H9 (cell line): ENCODE measurements around the gene STX16. TPM values are rescaled to one million over a fixed set of nuclear protein-coding genes. Genes with fewer than 3 reads are reported as not detected.

Source experiments
- DNase-seq: peaks from one replicate; pipeline ENCODE4 v3.0.0-alpha.2; 2017
- H2AFZ ChIP-seq: one replicate; pipeline ENCODE4 v1.6.1; 2013; ENCODE audit warnings: mild to moderate bottlenecking, low read length, control low read depth, moderate library complexity
- H2AK5ac ChIP-seq: 2 replicates; pipeline ENCODE4 v1.6.1; 2013; ENCODE audit warnings: low read length, control low read depth, mixed read lengths; ENCODE audit not compliant: insufficient read length
- H2BK120ac ChIP-seq: one replicate; pipeline ENCODE4 v1.6.1; 2013; ENCODE audit warnings: low read depth, mild to moderate bottlenecking, low read length, control low read depth, inconsistent platforms; ENCODE audit not compliant: poor library complexity, severe bottlenecking
- H2BK12ac ChIP-seq: 2 replicates; pipeline ENCODE4 v1.6.1; 2013; ENCODE audit warnings: low read length, control low read depth, mixed read lengths, low read depth; ENCODE audit not compliant: insufficient read length
- H2BK15ac ChIP-seq: 2 replicates; pipeline ENCODE4 v1.6.1; 2013; ENCODE audit warnings: low read depth, low read length, control low read depth
- H2BK20ac ChIP-seq: one replicate; pipeline ENCODE4 v1.6.1; 2013; ENCODE audit warnings: low read depth, mild to moderate bottlenecking, low read length, control low read depth, inconsistent platforms; ENCODE audit not compliant: poor library complexity, severe bottlenecking
- H2BK5ac ChIP-seq: 2 replicates; pipeline ENCODE4 v1.6.1; 2013; ENCODE audit warnings: low read length, control low read depth, mixed read lengths; ENCODE audit not compliant: insufficient read length
- H3K14ac ChIP-seq: 2 replicates; pipeline ENCODE4 v1.6.1; 2013; ENCODE audit warnings: low read length, control low read depth; ENCODE audit not compliant: insufficient read depth
- H3K18ac ChIP-seq: 2 replicates; pipeline ENCODE4 v1.6.1; 2013; ENCODE audit warnings: low read depth, mild to moderate bottlenecking, mixed read lengths, low read length, control low read depth; ENCODE audit not compliant: insufficient read length
- H3K23ac ChIP-seq: 2 replicates; pipeline ENCODE4 v1.6.1; 2013; ENCODE audit warnings: low read length, control low read depth, mixed read lengths, low read depth; ENCODE audit not compliant: insufficient read length
- H3K23me2 ChIP-seq: 2 replicates; pipeline ENCODE4 v1.6.1; 2013; ENCODE audit warnings: low read depth, mild to moderate bottlenecking, mixed read lengths, low read length, control low read depth; ENCODE audit not compliant: insufficient read length, poor library complexity, severe bottlenecking
- H3K27ac ChIP-seq: 2 replicates; pipeline ENCODE4 v1.5.1; 2013; ENCODE audit warnings: low read length, control low read depth, mixed read lengths, low read depth; ENCODE audit not compliant: insufficient read length
- H3K27me3 ChIP-seq: 2 replicates; pipeline ENCODE4 v1.6.1; 2013; ENCODE audit warnings: low read length, control low read depth, inconsistent platforms; ENCODE audit not compliant: insufficient read depth
- H3K4ac ChIP-seq: 2 replicates; pipeline ENCODE4 v1.6.1; 2013; ENCODE audit warnings: low read depth, mild to moderate bottlenecking, control low read depth, inconsistent platforms, low read length, moderate library complexity
- H3K4me1 ChIP-seq: 2 replicates; pipeline ENCODE4 v1.6.1; 2013; ENCODE audit warnings: low read length, control low read depth, inconsistent platforms; ENCODE audit not compliant: insufficient read depth
- H3K4me2 ChIP-seq: 2 replicates; pipeline ENCODE4 v1.6.1; 2013; ENCODE audit warnings: low read length, control low read depth, mixed read lengths; ENCODE audit not compliant: insufficient read length, insufficient read depth
- H3K56ac ChIP-seq: 2 replicates; pipeline ENCODE4 v1.6.1; 2013; ENCODE audit warnings: low read depth, mild to moderate bottlenecking, mixed read lengths, low read length, control low read depth; ENCODE audit not compliant: insufficient read length
- H3K79me1 ChIP-seq: 2 replicates; pipeline ENCODE4 v1.6.1; 2013; ENCODE audit warnings: low read depth, mild to moderate bottlenecking, moderate library complexity, low read length, control low read depth, inconsistent platforms; ENCODE audit not compliant: insufficient read depth, poor library complexity, severe bottlenecking
- H3K79me2 ChIP-seq: 2 replicates; pipeline ENCODE4 v1.6.1; 2013; ENCODE audit warnings: low read length, control low read depth, inconsistent platforms; ENCODE audit not compliant: insufficient read depth
- H3K9ac ChIP-seq: 2 replicates; pipeline ENCODE4 v1.6.1; 2013; ENCODE audit warnings: low read length, control low read depth, mixed read lengths; ENCODE audit not compliant: insufficient read length; ENCODE audit errors: extremely low read depth
- H3K9me3 ChIP-seq: one replicate; pipeline ENCODE4 v1.6.1; 2013; ENCODE audit warnings: low read depth, low read length, inconsistent platforms; ENCODE audit not compliant: control insufficient read depth
- H3T11ph ChIP-seq: one replicate; pipeline ENCODE4 v1.6.1; 2013; ENCODE audit warnings: mild to moderate bottlenecking, low read length, control low read depth, inconsistent platforms
- H4K20me1 ChIP-seq: one replicate; pipeline ENCODE4 v1.6.1; 2013; ENCODE audit not compliant: control insufficient read depth, insufficient read length, insufficient read depth
- H4K5ac ChIP-seq: 2 replicates; pipeline ENCODE4 v1.6.1; 2013; ENCODE audit warnings: low read depth, mild to moderate bottlenecking, mixed read lengths, low read length, control low read depth; ENCODE audit not compliant: insufficient read length
- H4K8ac ChIP-seq: replicated peaks from 2 replicates; pipeline ENCODE4 v1.6.1; 2013; ENCODE audit warnings: low read length, control low read depth, mixed read lengths, low read depth; ENCODE audit not compliant: insufficient read length
- H4K91ac ChIP-seq: 2 replicates; pipeline ENCODE4 v1.6.1; 2013; ENCODE audit warnings: low read depth, mild to moderate bottlenecking, moderate library complexity, mixed read lengths, low read length, control low read depth; ENCODE audit not compliant: insufficient read length
- H3K27ac Mint-ChIP-seq, 3 experiments: 2 replicates in 2 of 3; 3 replicates in 1 of 3; pipeline ENCODE4 v1.8.0; 2020 to 2021; ENCODE audit warnings: mixed read lengths in 3 of 3, mild to moderate bottlenecking in 1 of 3, moderate library complexity in 1 of 3
- H3K27me3 Mint-ChIP-seq: 2 replicates; pipeline ENCODE4 v1.8.0; 2021; ENCODE audit warnings: low read depth, mild to moderate bottlenecking, moderate library complexity, mixed read lengths
- H3K36me3 Mint-ChIP-seq, 3 experiments: 2 replicates in 2 of 3; 3 replicates in 1 of 3; pipeline ENCODE4 v1.8.0; 2020 to 2021; ENCODE audit warnings: low read depth in 3 of 3, mixed read lengths in 3 of 3; ENCODE audit not compliant: insufficient read depth in 1 of 3
- H3K4me1 Mint-ChIP-seq, 2 experiments: 2 replicates each; pipeline ENCODE4 v1.8.0; 2020; ENCODE audit warnings: mixed read lengths in 2 of 2
- H3K4me3 Mint-ChIP-seq, 2 experiments: 2 replicates in 1 of 2; 3 replicates in 1 of 2; pipeline ENCODE4 v1.8.0; 2020 to 2021; ENCODE audit warnings: mild to moderate bottlenecking in 2 of 2, mixed read lengths in 2 of 2, moderate library complexity in 1 of 2
- H3K9me3 Mint-ChIP-seq, 2 experiments: 2 replicates in 1 of 2; 3 replicates in 1 of 2; pipeline ENCODE4 v1.8.0; 2020; ENCODE audit warnings: mild to moderate bottlenecking in 2 of 2, mixed read lengths in 2 of 2, moderate library complexity in 1 of 2
- WGBS: extraction: QIAGEN DNeasy Blood & Tissue Kit; methylation state at CpG from one replicate; pipeline ENCODE4 v1.1.7; 2013; ENCODE audit warnings: missing lambda C conversion rate, low lambda C conversion rate, mixed read lengths; ENCODE audit not compliant: insufficient read length; ENCODE audit errors: extremely low coverage; 5-methylcytosine and 5-hydroxymethylcytosine counted together
- total RNA-seq: library from RNA; stranded (reverse); gene quantifications from 2 replicates; pipeline ENCODE4 v1.2.1, GENCODE V29; 2021
- TF ChIP-seq, protein P1 (sequence below): fragments of 200-600 bp; sonication (generic); conservative IDR thresholded peaks from 3 replicates; pipeline ENCODE4 v1.8.0; 2021; ENCODE audit warnings: antibody characterized with exemption, mild to moderate bottlenecking

STX16 gene
- total RNA-seq, 1 experiment from 2014 or later, result 87.8 TPM

GRCh38 chr20:58719258-58719657, 68.2 kb downstream of the STX16 start:
- Histone ChIP-seq H4K5ac (no peak overlapping the region), H3K27ac (no peak overlapping the region), H2AFZ (no peak overlapping the region), H3K14ac (no peak overlapping the region), H3K56ac (no peak overlapping the region), H3K27me3 (no peaks in the 10 kb centered on the region), H4K20me1 (no peaks in the 10 kb centered on the region), H2BK20ac (no peak overlapping the region), H3K9me3 (no peaks in the 10 kb centered on the region), H4K91ac (no peak overlapping the region), H3K23me2 (no peaks in the 10 kb centered on the region), H2BK5ac (no peak overlapping the region), H3T11ph (no peak overlapping the region), H3K23ac (no peak overlapping the region), H3K4me2 (no peak overlapping the region), H3K79me2 (no peaks in the 10 kb centered on the region), H3K9ac (no peak overlapping the region), H2AK5ac (no peak overlapping the region), H2BK15ac (no peak overlapping the region), H3K4ac (no peak overlapping the region), H2BK12ac (no peak overlapping the region), H4K8ac (no peak overlapping the region), H3K79me1 (no peaks in the 10 kb centered on the region), H3K18ac (no peak overlapping the region), H2BK120ac (no peak overlapping the region), H3K4me1 (no peaks in the 10 kb centered on the region)
- Mint-ChIP-seq H3K27me3 (peaks cover 20% of the 10 kb centered on the region), H3K36me3 (peaks cover 0 to 2% (median 0%) of the 10 kb centered on the region in 3 experiments; a peak in 1 of 7 replicates), H3K4me1 (peaks cover 5 to 22% of the 10 kb centered on the region in 2 experiments), H3K4me3 (no peak overlapping the region), H3K27ac (no peak overlapping the region), H3K9me3 (no peaks in the 10 kb centered on the region)
- no CpG with 5 or more reads among the region's 7 CpGs for WGBS
- TF ChIP-seq, protein P1, sequence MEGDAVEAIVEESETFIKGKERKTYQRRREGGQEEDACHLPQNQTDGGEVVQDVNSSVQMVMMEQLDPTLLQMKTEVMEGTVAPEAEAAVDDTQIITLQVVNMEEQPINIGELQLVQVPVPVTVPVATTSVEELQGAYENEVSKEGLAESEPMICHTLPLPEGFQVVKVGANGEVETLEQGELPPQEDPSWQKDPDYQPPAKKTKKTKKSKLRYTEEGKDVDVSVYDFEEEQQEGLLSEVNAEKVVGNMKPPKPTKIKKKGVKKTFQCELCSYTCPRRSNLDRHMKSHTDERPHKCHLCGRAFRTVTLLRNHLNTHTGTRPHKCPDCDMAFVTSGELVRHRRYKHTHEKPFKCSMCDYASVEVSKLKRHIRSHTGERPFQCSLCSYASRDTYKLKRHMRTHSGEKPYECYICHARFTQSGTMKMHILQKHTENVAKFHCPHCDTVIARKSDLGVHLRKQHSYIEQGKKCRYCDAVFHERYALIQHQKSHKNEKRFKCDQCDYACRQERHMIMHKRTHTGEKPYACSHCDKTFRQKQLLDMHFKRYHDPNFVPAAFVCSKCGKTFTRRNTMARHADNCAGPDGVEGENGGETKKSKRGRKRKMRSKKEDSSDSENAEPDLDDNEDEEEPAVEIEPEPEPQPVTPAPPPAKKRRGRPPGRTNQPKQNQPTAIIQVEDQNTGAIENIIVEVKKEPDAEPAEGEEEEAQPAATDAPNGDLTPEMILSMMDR, result no peak
- peak; percentile 20 for DNase-seq
